RKO (cell line): ENCODE data around the gene AOPEP.

Experiments used
- DNase-seq: peaks from one replicate; pipeline ENCODE4 v3.0.0-alpha.2; 2016; ENCODE audit warnings: low spot score

AOPEP gene

DNA sequence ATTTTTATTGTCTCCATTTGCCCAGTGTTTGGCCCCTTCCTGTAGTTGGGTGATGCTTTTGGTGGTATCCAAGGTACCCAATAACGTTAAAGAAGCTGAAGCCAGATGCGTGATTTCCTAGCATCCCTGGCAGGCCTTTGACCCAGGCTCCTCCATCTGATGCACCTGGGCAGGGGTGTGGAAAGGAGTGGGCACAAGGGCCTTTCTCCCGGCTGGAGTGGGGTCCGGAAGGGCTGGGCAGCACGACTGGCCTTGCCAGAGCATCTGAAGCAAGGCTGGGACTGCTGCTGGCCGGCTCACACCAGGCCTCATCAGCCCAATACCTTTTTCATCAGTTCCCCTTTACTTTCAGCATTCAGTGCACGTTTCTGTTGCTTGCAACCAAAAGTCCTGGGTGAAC lies 370.8 kb downstream of the AOPEP start:
- DNase-seq, result no peak

DNA sequence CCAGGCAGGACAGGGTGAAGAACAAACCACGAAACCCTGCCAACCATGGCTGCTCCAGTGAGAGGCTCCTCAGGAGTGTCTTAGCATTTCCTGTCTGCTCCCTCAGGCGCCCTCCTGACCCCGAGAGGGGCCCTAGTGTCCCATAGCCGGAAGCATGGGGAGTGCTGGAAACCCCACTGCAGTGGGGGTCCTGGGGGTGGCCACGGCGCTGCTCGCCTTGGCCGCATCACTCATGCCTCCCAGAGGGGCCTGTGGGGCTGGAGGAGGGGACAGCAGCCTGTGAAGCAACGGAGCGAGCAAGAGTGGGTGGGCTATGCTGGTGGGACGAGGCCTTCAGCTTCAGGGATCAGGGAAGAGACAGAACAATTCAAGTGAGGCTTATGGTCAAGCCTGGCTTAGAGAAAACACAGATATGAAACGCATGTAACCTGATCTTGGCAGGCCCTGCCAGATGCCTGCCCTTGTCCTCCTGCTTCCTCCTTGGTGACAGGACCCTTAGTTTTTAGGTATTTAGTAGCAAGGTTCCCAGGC lies 372.0 kb downstream of the AOPEP start:
- DNase-seq, result no peak

DNA sequence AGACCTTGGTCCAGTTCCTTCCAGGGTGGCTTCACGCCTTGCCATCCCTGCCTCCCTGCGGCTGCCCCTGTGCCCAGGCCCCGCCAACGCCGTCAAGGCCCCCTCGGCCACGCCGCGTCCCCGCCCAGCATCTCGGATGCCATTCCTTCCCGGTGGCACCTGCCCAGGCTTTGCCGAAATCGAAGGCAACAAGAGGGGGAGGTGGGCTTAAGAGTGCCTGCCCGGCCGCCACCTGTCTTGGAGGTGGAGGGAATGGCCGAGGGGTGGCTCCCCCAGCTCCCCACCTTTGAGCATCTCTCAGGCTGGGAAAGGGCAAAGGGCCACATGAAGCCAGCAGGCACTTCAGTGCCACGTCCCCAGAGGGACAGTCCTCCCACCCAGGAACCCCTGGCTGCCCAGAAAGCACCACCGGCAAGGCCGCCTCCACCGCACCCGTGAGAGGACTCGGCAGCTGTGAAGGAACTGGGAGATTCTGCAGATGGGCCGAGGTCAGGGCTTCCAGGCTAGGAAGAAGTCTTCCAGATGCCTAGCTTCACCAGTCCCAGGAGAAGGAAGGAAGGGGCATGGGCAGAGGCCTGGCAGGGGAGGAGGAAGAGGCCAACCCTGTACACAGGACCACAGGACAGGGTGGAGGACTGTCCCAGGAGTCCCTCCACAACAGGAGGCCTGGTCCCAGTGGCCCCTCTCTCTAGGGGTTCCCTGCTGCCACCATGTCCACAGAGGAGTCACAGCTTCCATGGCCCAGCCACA lies 373.0 kb downstream of the AOPEP start:
- no peak for DNase-seq

DNA sequence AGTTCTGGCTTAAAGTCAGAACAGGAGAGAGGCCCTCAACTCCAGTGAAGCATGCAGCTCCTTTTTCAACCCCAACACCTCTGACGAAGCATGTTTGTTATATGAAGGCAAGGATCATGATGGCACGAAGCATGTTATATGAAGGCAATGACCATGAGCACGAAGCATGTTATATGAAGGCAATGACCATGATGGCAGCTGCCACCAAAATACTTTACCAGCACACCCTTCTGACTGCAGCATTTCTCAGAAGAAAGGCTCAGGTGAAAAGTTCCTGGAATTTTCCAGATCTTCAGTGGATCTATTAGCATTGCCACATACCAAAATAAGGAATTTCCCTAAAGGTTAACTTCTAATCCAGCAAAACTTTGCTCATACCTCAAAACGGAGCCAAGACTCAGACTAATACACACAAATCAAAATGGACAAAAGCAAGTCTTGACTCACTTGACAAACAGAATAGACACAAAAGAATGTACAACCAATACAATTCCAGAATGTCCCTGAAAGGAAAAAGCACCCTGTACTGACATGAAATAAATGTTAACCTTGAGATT lies 373.6 kb downstream of the AOPEP start:
- no peak for DNase-seq

DNA sequence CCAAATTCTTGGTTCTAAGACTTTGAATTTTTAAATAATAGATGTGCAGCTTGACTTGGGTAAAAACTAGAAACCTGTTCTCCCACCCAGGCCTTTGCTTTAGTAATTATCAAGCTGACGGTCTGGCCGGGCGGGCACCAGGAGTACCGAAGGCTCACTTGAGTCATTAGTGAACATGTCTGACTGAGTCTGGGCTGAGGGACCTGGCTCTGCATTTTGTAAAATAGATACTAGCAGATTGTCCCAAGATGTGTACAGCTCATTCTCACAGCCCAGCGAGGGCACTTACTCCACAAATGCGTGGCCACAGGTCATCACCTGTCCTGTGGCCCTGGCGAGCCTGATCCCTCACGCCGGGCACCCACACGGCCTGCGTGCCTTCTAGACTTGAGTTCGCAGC lies 374.8 kb downstream of the AOPEP start:
- DNase-seq, result no peak

DNA sequence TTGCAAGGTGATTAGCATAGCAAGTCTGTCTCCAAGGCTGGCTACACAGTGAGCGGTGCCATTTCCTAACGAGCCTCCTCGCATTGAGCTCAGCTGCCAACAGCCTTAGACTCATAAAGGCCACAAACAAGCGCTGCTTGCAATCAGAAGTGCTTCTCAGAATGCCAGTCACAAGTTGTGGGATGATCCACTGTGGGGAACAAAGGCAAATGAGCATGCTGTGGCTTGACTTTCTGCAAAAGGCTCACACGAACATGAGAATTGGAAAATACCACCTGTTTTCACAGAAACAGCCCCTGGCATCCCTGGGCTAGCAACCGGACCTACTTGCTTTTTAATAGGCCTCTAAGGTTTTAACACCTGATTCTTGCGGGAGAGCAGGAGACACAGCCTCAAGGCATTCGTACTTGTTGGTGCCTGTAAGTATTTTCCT lies 375.5 kb downstream of the AOPEP start:
- no peak for DNase-seq

DNA sequence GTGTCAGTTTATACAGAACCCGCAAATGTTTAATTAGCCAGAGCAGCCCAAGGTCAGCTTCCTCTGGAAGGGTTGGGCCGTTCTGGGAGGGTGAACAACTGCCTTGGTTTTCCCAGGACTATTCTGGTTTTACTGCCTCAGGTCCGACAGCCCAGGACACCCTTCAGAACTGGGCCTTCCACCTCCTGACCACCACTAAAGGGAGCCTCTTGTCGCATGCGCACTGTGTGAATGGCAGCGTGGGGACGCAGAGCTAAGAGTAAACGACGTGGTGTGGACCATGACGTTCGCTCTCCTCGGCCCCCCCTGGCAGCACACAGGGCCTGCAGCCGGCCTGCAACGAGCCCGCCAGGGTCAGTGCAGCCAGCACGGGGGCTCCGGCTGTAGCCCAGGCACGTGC lies 376.1 kb downstream of the AOPEP start:
- no peak for DNase-seq

DNA sequence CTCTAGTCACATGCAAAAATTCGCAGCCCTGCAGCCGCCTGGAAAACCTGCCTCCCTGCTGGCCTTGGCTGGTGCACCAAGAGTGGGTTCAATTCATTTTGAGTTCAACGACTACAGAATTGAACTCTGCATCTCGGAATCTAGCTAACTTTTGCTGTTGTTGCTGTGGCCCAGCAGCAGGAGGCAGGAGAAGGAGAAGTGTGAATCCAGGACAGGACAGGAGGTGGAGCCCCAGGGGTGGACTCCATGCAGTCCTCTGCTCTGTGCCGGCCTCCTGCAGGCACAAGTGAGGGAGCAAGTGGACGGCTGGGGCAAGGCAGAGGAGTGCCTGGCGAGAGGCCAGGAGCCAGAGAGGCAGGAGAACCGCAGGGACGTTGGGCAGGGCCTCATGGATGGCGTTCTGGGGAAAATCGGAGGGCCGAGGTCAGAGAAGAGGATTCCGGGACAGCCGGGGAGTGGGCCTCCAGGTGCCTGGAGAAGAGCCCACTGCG lies 376.8 kb downstream of the AOPEP start:
- DNase-seq, result no peak

DNA sequence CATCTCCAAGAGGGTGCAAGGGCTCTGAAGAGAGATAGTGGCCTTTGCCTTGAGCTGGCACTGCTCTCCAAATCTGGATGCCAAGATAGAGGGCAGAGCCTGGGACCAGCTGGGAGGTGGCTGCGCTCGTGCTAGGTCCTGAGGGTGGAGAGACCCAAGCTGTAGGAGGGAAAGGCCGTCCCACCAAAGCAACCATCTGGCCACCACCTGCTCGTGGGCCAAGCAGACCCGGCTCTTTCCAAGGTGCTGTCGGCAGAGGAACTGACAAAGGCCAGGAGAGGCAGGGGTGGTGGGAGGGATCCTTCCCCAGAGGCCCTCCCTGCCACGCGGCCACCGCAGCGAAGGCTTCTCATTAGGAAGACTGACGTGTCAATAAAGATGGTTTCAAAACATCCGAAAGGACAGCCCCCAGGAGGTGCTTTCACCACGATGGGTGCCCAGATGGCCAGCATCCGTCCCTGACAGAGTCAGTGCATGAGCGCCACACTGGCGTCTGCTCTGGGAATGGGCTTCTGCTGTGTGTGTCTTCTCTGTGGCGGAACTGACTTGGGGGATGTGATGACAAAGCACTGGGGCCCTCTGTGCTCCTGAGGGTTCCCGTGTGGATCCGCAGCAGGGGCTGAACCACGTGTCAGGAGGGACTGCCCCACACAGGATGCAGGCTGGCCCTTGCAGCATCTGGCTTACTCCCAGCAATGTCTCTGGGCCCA lies 377.5 kb downstream of the AOPEP start:
- no peak for DNase-seq

DNA sequence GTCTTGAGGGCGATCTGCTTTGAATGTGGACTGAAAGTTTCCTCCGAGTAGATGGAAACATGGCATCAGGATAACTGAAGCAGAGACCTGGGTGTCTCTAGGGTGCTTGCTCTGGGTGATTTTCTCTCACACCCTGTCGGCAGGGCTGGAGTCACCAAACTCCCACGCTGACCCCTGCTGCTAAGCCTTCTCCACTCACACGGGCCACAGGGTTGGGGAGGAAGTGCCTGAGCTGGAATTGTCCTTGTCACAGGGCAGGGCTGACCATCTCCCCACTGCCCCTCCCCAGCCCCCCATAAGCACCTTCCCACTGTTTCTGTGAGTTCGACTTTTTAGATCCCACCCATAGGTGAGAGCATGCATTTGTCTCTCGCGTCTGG lies 378.1 kb downstream of the AOPEP start:
- DNase-seq, result no peak

DNA sequence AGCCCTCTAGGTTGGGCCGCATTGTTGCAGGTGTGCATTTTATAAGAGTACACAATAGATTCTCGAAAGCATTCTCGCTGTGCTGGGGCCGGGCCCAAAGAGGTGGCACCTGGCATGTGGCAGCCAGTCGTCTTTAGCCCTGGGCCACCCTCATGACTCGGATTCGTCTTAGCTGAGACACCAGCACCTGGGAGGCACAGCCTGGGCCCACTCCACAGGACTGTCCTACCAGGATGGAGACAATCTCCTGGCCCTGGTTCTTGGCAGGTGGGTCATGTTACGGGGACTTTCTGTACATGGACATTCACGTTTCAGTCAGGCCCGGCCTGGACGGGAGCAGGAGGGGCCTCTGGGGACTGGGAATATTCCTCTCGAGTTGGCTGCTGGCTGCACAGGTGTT lies 378.5 kb downstream of the AOPEP start:
- DNase-seq, result no peak

DNA sequence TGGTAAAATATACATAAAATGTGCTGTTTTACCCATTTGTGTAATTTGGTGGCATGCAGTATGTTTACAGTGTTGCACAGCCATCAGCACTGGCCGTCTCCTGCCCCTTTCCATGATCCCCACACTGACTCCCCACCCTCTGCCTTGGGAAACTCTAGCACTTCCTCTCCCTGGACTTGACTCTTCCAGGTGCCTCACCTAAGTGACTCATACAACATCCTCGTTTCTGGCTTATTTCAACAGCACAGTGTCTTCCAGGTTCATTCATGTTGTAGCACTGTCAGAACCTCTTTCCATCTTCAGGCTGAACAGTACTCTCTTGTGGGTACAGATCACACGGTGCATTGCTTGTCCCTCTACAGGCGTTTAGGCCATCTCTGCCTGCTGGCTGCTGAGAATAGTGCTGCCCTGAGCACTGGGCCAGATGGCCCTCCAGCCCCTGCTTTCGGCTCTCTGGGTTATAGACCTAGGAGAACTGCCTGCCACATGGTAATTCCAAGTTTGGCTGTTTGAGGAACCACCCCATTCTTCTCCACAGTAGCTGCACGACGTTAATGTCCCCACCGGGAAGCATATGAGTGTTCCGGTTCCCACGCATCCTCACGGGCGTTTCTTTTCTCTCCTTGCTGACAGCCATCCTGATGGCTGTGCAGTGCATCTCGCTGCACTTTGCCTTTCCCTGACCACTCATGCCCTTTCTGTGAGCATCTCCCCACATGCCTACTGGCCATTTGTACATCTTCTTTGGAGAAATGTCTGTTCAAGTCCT lies 379.2 kb downstream of the AOPEP start:
- no peak for DNase-seq

DNA sequence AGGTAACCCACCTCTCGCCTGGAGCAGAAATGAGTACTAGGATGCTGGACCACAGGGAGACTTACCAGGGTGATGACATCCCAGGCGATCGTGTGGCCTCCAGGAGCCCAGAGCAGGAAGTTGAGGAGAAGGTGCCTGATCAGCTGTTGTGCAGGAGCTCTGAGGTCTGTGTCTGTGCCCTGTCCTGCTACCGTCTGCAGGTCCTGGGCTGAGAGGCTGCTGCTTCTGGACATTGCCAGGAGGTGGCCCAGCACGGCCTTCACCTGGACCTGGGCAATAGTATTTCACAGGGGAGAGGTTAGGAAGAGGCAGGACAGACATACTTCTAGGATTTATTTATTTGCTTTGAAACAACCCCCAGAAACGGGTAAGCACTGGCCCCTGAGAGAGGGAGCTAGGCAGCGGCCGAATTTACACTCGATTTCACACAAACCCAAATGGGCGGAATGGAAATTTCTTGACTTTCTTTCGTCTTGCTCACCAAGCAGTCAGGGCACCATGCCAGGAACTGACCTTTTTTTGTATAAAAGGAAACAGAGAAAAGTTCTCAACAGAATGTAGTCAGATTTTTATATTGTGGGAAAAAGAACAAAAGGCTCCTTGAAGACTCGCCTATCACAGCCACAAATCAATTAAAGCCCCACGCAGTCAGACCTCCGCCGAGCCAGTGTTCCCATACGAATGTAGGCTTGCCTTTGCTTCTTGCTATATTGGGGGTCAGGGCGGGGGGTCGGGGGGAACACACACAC lies 380.7 kb downstream of the AOPEP start:
- no peak for DNase-seq

DNA sequence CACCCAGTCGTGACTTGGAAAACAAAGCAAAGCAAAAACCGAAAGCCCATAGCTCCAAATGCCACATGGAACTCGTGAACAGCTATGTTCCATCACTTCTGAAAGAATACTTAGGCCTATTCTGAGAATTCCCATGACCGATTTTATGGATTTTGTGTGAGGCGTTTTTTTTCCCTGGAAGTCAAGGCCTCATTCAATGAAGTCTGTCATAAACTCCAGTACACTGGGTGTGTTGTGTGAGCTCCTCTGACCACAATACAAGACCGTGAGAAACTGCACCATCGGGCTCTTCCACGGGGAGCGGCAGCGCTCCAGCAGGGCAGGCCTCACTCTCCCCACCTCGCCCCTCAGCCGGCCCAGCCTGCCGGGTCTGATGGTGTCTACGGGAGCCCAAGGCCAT lies 381.5 kb downstream of the AOPEP start:
- no peak for DNase-seq

DNA sequence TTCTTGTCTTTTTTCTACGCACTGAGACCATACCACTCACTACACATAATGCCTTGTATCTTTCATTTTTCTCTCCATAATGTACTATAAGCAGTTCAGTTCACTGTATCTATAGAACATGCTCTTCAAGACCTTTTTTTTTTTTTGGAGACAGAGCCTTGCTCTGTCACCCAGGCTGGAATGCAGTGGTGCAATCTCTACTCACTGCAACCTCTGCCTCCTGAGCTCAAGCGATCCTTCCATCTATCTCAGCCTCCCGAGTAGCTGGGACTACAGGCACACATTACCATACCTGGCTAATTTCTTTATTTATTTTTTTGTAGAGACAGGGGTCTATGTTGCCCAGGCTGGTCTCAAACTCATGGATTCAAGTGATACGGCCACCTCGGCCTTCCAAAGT lies 382.3 kb downstream of the AOPEP start:
- DNase-seq, result no peak

DNA sequence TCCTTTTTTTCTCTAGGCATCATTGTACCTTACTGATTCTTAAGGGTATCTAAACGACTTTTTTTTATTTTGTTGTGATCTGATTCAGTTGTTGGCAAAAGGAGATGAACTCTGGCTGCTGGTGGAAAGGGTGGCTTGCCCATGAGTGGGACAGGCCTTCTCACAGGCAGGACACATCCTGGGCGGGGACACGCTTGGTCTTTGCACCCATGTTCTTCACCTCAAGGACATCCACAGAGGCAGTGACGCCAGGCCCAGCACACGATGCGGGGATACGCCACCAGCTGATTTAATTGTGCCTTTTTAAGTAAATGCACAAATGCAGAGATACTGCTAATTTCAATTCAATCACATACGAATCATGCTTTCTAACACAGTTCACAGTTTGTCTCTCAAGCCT lies 383.0 kb downstream of the AOPEP start:
- DNase-seq, result no peak

DNA sequence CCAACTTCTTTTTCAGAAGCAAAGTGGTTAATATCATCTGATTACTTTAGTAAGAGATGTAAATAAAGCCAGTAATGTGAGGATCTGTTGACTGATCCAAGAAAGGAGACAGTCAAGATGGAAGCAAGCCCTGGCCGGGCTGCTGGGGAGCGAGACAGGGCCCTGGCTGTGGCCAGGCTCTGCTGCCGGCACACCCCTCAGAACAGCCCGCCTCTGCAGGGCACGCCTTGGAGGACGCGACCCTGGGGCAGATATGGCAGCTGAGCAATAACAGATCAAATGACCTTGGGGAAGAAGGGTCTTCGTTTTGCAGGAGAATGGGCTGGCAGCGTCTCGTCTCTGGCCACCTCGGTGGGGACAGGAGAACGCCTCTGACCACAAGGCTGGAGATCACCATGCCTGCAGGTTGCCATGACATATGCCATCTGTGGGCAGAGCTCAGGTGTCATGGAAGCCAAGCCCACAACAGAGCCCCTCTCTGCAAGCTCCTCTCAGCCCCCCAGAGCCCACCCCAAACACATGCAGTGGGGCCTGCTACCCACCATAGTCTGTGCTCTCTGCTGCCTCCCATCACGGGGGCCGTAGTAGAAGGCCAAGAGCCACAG lies 384.5 kb downstream of the AOPEP start:
- DNase-seq, result no peak

DNA sequence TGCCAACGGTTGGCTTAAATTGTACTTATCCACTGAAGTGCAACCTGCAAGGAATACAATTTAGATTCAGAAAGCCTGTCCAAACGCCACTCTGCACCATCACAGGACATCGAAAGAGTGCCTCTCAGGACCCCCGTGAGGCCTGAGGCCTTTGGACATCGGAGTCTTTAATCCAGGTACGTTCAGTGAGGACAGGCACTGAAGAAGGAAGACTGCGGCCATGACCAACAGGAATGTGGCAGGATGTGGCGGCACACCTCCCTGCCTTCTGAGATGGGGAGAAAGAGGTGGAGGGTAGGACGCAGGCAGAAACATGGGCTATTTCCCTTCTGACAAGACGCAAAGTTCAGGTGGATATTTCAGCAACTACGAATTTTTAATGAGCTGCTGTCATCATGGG lies 385.2 kb downstream of the AOPEP start:
- DNase-seq, result no peak

DNA sequence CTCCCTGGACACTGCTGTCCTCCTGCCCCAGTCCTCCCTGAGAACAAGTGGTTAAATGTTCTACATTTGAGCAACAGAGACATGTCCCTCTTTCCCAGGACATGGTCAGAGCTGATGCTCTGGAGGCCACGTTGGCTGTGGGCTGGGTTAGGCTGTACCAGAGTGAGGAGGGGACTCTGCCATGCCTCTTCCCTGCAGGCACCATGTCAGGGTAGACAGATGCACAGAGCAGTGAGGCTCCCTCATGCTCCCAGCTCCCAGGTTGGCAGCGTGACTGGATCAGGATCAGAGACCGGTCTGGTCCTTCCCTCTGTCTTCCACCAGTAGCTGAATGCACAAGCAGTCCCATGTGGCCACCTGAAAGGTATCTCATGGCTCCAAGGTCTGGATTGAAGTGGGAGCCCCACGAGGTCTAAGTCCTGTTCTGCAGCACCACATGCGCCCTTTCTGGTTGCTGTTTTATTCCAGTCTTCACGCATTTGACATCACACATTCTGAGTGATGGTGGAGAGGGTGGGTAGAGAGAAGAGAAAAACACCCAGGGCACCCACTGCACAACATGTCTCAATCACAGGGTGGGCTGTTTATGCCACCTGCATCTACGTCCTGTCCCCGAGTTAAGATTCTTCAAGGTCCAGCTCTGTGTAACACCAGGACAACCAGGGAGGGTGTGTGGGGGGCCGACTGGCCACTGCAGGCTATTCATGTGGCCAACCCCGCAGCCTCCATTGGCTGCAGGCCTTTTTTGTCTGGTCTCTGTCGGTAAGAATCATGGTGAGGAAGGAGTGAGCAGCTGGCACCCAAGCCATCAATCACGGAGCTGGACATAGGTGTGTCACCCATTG lies 386.2 kb downstream of the AOPEP start:
- DNase-seq, result no peak

DNA sequence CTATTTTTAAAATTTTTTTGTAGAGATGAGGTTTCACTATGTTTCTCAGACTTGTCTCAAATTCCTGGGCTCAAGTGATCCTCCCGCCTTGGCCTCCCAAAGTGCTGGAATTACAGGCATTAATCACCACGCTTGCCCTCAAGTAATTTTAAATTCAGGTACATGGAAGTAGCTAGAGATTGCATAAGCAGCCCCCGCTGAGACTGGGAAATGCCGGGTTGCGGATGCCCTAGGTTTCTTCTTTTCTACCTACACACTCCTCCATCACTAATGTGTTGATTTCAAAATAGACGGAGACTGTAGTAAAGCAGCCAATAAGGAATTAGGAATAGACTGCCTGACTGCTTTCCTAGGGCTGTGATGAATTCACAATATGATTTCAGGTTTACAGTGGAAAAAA lies 388.6 kb downstream of the AOPEP start:
- no peak for DNase-seq
